Activated CD4-positive, alpha-beta T cell treated with anti-CD3 and anti-CD28 coated beads for 24 hours (primary cell): ENCODE results near the gene NDUFAF8.

Source experiments
- DNase-seq, 2 donors: peaks; one replicate each; pipeline ENCODE4 v3.0.0-alpha.2; 2020; ENCODE audit warnings: low read depth in 2 of 2

Gene NDUFAF8

DNA sequence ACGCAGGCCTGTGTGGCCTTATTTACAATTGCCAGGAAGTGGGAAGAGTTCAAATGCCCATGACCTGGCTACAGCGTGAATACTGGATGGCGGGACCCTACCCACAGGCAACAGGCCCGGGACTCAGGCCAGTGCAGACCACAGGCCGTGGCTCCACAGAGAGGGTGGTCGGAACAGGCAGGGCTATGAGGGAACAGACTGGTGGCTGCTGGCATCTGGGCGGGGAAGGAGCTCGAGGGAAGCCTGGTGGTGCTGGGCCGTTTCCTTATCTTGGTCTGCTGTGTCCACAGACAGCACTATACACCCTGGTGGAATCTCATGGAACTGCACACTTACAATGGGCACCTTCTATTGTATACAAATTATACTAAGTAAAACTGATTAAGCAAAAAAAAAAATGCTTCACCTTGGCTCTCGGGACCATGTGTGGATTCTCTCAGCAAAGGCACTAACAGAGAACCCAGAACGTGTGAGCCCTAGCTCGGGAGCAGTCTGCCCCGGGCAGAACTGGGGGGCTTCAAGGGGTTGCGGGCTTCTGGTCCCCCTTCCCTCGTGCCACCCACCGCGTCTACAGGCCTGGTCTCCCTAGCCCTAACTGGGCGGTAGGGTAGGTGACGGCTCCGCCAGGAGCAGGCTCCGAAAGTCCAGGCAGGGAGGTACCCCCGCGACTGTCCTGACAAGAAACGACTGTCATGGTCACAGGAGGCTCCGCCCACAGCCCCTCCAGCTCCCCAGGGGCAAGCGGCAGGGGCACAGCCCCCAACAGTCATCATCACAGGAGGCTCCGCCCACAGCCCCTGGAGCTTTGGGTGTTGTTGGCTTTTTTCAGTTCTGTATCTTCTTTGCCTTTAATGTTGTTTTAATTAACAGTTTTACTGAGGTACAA, 38.2 kb upstream of the NDUFAF8 start:
- DNase-seq, result no peak

DNA sequence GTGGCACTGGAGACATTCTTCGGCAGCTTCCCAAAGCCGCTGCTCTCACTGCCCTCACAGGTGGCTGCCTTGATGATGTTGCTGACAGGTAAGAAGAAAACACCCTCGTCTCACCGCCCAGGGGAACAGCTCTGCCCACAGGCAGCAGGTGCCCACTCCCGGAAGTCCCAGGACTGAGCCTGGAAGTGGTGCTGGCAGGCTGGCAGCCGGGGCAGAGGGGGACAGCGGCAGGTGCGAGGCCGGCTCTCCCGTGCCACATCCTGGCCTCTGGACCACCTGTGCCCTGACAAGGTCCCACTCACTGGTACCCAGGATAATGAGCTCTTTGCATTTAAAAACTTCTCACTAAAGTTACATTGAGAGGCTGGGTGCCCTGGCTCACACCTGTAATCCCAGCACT, 36.8 kb upstream of the NDUFAF8 start:
- no peak for DNase-seq

DNA sequence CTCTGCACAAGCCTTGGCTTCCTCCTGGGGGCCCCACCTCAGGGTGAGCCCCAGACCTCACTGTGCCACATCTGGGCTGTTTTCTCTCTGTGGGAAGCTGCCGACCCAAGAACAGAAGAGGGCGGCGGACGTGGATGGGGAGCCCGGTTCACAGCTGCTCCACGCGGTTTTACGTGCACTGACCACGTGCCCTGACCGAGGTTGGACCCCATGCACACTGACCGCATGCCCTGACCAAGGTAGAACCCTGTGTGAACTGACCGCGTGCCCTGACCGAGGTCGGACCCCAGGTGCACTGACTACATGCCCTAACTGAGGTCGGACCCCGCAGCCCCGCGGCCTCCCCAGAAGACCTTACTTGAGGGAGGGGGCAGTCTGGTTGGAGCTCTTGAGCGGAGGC, 36.0 kb upstream of the NDUFAF8 start:
- DNase-seq, result no peak

DNA sequence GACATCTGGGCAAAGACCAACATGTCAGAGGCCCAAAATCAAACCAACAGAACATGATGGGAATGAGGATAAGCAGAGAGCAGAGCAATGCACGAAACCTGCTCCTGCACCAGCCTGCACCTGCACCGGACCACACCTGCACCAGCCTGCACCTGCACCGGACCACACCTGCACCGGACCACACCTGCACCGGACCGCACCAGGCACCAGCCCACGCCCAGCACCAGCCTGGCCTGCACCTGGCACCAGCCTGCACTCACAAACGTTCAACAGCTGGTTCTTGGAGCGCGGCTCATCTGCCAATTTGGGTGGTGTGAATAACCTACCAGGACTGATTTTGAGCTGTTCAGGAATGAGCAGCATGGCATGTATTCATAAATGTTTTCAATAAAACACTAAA, 34.5 kb upstream of the NDUFAF8 start:
- no peak for DNase-seq

DNA sequence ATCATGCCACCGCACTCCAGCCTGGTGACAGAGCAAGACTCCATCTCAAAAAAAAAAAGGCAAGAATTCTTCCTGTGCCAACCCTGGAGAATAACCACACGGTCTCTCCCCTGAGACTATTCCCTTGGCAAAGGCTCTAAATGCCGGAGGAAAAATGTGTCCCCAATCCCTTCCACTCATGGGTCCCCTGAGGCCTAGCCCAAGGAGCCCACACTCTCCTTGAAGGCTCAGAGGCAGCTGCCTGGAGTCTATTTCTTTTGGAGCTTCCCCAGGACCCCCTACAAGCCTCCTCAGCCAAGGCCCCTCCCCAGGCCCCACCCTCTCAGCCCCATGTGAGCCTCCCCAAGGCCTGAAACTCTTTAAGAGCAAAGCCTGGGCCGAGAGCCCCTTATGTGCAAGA, 33.0 kb upstream of the NDUFAF8 start:
- no peak for DNase-seq

GRCh38 chr17:81206657-81207056, 32.5 kb upstream of the NDUFAF8 start:
- no peak for DNase-seq

DNA sequence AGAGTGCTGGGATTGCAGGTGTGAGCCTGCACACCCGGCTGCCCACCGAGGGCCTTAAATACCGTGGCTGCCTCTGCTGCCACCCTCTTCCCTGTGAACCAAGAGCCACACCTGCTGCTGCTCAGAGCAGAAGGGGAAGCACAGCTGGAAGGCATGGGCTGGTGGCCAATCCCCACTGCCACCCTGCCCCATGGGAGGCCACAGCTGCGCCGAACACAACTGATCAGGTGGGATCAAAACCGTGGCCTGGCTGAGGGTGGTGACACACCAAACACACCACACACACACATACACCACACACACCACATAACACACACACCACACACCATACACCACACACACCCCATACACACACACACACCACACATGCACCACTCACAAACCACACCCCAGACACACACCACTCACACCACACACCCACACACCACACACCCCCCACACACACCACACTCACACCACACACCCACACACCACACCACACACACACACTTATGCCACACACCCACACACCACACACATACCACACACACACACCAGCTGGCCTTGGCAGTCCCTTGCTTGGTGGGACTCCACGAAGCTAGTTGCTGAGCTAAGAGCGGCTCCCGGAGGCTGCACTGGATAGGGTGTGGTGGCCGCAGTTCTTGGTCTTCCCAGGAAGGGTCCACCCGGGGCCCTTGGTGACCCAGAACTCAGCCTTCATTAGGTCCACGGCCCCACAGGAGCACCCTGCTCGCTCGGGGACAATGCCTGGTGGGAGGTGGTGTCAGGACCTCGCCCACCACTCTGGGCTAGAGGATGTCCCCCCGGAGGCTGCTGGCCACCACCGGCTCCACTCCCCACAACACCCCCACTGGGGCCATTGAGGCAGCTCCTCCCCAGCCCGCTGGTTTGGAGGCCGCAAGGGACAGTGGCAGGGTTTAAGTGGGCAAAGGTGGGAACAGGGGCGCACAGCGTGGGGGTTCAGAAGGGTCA, 31.2 kb upstream of the NDUFAF8 start:
- DNase-seq, result no peak

- DNase-seq, result no peak
Observed at GRCh38 chr17:81208651-81209050, 30.5 kb upstream of the NDUFAF8 start.

GRCh38 chr17:81209141-81209540, 30.0 kb upstream of the NDUFAF8 start:
- DNase-seq, result no peak

GRCh38 chr17:81210466-81210865, 28.7 kb upstream of the NDUFAF8 start:
- no peak for DNase-seq

DNA sequence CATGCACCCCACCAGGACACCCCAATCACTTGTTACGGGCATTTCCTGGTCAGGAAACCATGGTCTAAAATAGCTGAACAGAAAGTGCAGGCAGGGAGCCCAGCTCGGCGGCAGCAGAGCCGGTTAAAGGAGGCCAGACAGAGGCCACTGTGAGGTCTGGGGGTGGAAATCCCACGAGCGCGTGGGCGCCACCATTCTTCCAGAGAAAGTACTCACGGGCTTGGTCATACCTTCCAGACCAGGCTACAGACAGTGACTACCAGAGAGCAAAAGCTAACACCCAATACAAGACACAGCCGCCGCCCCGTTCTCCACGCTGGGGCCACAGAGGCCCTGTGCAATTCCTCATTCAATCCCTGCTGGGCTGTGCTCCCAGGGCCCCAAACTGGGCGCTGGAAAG, 28.2 kb upstream of the NDUFAF8 start:
- no peak for DNase-seq

DNA sequence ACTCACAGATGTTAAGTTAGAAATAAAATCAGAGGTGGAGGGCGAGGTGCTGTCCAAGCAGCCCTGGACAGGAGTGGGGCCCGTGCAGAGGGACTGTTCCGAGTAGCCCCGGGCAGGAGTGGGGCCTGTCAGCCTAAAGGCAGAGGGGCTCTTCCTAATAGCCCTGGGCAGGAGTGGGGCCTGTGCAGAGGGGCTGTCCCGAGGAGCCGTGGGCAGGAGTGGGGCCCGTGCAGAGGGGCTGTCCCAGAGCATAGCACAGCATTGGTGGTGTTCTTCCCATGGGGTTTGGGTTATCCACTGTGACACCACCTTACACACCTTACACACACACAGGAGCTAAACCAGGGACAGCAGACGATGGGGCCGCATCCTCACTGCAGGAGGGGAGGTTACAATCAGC, 26.8 kb upstream of the NDUFAF8 start:
- DNase-seq, result no peak

DNA sequence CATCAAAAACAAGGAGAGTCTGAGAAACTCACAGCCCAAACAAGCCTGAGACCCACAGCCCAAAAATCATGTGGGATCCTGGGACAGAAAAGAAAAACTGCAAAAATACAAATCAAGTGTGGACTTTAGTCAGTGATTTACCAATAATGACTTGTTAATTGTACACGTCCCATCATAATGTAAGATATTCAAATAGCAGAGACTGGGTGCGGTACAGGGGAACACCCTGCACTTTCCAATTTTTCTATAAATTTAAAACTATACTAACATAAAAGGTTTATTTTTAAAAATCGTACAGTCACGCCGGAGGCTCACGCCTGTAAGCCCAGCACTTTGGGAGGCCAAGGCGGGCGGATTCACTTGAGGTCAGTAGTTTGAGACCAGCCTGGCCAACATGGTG, 25.1 kb upstream of the NDUFAF8 start:
- DNase-seq, result no peak

- DNase-seq, result no peak
Observed at GRCh38 chr17:81217491-81217890, 21.6 kb upstream of the NDUFAF8 start.

DNA sequence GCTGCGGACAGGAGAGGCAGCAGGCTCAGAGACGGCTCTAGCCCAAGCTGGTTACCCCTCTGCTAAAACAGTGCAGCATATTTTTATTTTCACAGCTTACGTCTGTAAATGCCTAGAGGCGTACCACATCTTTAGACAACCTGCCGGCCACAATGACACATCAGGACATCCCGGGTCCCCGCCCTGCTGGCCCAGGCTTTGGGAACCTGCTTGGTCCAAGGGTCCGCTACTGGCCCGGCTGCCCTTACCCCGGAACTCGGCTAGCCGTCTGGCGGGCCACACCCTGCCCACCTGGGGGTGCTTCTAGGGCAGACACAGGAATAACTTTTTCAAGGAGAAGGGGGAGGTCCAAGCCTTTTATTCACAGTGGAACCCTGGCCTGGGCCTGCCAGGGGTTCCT, 20.7 kb upstream of the NDUFAF8 start:
- no peak for DNase-seq

DNA sequence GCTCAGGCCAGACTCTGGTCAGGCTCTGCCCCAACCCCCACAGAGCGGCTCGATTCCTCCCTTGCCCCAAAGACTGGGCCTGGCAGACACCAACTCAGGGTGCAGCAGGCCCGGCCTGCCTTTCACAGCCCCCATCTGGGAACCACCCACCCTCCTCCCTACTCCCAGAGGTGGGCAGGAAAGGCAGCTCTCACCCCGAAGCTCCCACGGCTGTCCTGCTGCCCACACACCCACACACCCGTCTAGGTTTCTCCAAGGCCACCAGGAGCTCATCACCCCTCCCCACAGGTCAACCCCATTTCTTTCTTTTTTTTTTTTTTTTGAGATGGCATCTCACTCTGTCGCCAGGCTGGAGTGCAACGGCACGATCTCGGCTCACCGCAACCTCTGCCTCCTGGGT, 20.1 kb upstream of the NDUFAF8 start:
- no peak for DNase-seq

GRCh38 chr17:81219476-81220180, 19.5 kb upstream of the NDUFAF8 start:
- no peak for DNase-seq

DNA sequence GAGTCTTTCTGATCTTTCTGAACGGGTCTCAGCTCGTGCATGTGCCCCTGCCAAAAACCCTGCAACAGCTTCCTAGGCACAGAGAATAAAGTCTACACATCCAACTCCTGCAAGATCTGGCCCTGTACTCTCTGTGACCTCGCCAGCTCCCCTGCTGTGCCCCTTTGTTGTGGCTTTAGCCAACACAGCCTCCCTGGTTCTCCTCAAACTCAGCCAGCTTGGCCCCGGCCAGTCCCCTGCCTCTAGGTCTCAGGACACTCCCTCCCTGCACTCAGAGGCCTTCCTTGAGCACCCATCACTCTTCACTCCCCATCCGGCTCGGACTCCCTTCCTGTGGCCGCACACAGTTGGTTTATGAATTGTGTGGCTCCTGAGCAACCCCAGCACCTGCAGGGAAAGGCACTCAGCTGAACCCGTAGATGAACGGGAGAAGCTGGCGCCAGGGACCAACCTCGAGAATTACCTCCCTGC, 17.7 kb upstream of the NDUFAF8 start:
- DNase-seq, result no peak

DNA sequence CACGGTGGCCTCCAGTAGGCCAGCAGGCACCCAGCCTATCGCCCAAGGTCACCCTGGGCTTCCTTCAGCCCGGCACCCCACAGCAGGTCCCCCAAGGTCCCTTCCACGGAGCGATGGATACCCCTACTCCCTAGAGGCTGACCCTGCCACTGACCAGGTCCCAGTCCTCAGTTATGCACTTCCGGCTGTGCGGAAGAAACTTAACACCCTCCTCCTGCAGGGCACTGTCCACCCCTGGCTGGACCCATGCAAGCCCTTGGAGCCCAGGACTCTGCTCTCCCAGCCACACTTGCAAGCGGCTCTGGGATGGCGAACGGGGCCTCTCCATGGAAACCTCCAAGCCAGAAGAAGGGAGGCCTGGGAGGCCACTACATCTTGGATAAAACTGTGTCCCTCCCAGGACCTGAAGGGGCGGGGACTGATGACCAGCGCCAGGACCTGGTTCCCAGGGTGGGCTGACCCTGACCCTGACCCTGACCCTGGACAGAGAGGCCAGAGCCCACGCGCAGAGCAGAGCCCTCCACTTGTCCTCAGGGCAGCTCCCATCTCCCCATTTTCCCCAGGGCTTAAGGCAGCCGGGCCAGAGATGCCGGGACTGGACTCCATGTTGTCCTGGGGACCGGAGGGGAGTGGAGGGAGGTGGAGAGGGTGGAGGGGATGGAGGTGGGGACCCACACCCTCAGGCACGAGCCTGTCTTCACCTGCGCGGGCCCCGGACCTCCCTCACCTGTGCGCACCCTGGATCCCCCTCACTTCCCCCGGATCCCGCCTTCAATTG, 17.1 kb upstream of the NDUFAF8 start:
- no peak for DNase-seq

DNA sequence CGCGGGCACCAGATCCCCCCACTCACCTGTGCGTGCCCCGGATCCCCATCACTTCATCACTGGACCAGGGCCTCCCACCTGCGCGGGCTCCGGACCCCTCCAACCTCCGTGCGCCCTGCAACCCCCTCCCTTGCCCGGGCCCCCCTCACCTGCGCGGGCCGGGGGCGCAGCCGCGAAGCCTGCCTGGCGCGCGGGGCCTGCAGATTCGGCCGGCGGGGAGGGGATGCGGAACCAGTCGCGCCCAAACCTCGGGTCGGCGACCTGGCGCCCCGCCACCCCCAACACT, 16.6 kb upstream of the NDUFAF8 start:
- DNase-seq, result no peak
